Measurements from ENCODE around the gene AQP1.

AQP1 gene

DNA sequence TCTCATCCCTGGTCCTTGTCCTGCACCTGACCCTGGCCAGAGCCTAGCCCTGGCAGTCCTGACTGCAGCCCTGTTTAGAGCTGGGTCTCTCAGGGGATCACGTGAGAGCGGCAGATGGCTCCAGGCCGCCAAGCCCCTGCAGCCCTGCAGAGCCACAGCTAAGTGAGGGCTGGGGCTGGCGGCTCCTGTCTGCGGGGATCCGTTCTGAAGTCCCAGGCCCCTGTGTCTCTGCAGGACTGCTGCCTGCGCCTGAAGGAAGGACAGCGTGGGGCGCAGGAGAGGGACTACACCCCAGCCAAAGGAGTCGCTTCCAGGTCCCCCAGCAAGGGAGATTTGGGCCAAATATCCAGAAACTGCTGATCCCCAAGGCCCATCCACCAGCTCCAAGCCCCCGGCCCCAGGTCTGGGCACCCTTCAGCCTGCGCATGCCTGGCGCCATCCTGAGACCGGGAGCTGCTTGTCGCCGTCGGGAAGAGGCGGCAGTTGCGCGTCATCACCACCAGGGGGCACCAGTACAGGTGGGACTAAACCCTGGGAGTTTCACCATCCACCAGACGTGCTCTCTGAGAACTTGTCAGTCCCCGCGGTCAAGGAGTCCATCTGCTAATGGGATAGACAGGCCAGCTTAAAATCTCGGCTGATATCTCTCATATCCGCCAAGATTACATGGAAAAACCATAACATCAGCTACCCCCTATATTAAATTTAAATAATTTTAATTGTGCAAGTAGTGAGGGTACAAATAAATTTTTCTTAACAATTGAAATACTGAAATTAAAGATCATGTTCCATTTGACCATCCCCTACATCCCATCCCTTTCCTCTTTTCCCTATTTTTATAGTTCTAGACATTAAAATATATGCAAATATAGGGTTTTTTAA, 27.0 kb downstream of the AQP1 start:
- peak; percentile 88 for DNase-seq

- DNase-seq, result no peak
These were observed 30.1 kb downstream of the AQP1 start for GRCh38 chr7:30941582-30942323.

DNA sequence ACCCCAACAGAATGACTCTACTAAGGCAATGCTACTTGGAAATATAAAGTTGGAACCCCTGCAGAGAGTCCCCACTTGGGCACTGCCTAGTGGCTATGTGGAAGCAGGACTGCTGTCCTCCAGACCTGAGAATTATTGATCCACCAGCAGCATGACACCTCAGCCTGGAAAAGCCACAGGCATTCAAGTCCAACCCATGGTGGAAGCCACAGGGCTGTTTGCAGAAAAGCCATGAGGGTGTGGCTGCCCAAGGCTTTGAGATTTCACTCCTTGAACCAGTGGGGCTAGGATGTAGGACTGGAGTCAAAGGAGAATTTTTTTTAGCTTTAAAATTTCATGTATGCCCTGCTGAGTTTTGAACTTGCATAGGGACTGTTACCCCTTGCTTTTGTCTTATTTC, 38.5 kb downstream of the AQP1 start:
- DNase-seq, result no peak

DNA sequence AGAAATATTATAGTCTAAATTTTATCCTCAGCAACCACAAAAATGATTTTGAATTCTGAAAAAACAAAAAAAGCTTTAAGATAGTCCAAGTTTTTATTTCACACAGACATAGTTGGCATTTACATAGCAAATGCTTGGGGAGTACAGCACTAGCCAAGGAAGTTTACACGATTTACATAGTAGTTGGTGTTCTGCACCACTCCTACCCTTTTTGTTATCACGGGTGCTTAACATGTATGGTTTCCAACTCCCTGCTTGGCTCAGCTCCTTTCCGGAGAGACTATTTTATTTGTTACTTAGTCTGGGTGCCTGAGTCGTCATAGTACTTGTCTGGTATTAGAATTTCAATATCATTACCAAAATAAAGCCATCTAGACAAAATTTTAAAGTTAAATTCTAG, 43.3 kb downstream of the AQP1 start:
- no peak for DNase-seq

DNA sequence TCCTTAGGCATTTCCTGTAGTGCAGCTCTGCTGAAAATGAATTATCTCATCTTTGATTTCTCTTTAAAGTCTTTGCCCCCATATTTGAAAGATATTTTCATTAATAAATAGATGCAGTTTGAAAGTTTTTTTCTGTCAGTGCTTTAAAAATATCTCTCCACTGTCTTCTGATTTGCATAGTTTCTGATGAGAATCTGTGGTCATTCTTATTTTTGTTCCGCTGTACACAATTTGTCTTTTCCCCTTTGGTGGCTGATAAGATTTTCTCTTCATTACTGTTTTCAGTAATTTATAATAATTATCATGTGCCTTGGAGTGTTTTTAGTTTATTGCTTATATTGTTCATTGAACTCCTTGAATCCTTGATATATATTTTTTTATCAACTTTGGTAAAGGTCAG, 45.1 kb downstream of the AQP1 start:
- DNase-seq, result no peak

GRCh38 chr7:30963842-30964241, 52.2 kb downstream of the AQP1 start, which contains the start of gene GHRHR:
TSS of gene GHRHR (plus strand) at chr7:30963953. CDS start at chr7:30964069, 116 bp downstream.
- DNase-seq, result no peak

DNA sequence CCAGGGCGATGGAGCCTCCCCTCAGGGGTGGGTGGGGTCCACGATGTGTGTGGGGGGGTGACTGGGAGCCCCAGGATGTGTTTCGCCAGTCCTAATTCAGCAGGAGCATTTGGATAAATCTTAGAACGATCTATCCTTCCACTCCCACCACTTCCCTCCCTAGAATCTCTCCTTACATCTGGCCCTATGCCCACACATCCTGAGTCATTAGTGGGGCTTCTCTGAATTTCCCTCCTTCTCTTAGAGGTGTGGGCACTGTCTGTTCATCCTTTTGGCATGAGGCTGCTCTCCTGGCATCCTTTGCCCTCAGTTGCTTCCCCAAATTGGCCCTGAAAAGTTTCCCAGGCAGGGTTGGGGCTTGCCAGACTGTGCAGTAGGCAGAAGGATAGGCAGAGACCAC, 53.7 kb downstream of the AQP1 start:
- no peak for DNase-seq

GRCh38 chr7:30965883-30966282, 54.2 kb downstream of the AQP1 start:
- DNase-seq, result no peak

DNA sequence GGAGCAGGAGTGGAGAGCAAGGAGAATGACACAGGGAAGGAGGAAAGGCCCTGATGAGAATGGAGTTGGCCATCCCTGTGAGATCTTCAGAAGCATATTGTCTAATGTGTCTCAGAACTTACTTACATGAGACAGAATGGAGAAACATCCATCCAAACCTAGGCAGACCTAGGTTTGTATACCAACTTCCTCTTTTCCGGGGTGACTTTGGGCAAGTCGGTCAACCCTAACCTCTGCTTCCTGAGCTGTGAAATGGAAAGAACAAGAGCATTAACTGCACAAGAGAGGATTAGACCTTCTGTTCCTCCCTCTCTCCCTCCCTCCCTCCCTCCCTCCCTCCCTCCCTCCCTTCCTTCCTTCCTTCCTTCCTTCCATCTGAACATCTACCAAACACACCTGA, 56.6 kb downstream of the AQP1 start:
- DNase-seq, result no peak

- no peak for DNase-seq
These were observed 57.3 kb downstream of the AQP1 start for GRCh38 chr7:30968747-30969603.

GRCh38 chr7:30969604-30969970, 57.9 kb downstream of the AQP1 start:
- DNase-seq, result no peak

DNA sequence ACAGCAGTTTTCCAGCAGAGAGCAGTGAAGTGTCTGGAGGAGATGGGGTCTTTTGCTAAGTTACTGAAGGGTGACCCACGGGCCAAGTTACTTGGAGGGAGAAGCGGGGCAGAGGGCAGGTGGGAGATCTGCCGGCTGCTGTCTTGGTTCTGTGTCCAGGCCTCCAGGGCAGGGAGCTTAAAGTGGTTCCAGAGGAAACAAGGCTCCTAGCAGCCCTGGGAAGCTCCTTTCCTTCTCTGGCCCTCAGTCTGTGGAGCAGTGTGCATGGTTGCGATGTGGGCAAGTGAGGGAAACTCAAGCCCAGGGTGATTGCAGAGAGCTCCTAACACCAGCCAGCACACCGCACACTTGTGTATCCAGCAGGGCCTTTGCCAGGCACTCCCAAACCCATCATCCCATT, 58.4 kb downstream of the AQP1 start:
- no peak for DNase-seq

- no peak for DNase-seq
These were observed 59.0 kb downstream of the AQP1 start for GRCh38 chr7:30970594-30971094.

GRCh38 chr7:30971440-30971839, 59.8 kb downstream of the AQP1 start:
- DNase-seq, result no peak

DNA sequence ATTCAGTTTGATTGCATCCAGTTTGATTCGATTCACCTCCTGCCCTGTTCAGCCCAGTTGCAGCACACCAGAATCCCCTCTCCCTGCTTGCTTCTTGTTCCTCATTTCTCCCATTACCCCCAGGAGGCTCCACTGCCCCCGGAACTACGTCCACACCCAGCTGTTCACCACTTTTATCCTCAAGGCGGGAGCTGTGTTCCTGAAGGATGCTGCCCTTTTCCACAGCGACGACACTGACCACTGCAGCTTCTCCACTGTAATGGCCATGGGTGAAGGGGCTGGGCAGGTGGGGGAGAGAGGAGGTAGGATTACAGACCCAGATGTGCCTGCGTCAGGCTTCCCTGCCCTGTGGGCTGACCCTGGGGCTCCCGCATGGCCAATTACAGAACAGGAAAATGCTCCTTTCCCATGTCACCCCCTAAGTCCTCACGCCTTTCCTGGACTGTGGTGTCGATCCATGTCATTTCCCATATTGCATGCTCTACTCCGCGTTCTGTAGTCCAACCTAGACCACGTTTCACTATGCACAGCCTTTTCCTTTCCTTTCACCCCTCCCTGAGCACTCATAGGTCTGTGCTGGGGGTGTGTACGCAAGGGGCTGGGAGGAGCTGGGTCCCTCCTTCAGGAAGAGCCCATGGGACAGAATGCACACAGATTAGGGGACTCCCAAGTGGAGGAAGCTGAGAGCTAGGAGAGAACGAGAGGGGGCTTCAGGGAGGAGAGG, 60.3 kb downstream of the AQP1 start:
- no peak for DNase-seq

GRCh38 chr7:30973292-30973691, 61.6 kb downstream of the AQP1 start:
- DNase-seq, result no peak

DNA sequence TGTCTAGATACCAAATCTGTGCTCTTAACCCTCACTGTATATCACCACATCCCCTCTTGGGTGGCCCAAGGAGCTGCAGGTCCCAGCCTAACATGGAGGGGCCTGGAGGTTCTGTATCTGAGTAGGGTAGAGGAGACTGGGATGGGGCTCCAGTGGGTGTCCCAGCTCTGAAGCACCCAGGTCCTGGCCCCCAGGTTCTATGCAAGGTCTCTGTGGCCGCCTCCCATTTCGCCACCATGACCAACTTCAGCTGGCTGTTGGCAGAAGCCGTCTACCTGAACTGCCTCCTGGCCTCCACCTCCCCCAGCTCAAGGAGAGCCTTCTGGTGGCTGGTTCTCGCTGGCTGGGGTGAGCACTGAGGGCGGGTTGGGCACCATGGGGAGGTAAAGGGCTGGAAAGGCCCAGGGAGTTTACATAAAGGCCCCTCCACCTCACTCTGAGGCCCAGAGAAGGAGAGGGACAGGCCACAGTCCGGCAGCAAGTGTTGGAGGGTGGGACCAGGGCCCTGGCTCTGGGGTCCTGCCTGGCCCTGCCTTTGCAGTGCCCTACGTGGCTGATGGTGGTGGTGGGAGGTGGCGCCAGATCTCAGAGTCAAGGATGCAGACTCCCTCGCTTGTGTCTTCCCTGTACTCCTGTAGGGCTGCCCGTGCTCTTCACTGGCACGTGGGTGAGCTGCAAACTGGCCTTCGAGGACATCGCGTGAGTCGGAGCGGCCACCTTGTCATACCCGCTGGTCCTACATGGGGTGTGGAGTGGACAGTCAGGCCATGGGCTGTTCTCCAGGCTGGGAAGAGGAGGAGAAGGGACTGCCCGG, 62.3 kb downstream of the AQP1 start:
- peak; percentile 40 for DNase-seq

DNA sequence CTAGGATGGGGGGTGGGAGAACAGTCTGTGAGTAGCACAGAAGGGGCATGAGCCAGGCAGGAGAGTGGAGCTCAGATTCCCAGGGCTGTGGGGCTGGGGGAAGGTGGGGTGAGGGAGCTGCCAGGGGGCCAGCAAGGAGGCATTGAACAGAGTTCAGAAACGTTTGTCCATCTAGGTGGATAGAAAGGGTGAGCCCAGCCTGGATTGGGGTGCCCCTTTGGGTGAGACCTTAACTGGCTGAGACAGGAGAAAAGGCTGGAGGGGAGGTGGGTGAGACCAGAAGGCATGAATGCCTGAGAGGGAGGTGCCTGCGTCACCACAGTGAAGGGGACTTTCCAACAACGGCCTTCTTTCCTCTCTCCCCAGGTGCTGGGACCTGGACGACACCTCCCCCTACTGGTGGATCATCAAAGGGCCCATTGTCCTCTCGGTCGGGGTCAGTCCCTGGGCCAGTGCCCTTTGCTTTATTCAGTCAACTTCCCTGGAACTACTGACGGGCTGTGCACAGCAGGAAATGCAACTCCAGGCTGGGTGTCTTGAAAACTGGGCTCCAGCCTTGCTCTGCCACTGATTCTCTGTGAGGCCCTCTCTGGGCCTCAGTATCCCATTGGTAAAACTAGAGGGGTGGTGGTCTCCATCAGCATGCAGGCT, 63.1 kb downstream of the AQP1 start:
- DNase-seq, result peak; percentile 63

Data from right forelimb (tissue), 1 donor.